ENCODE data around the gene B3GALNT2.

B3GALNT2 gene

GRCh38 chr1:235411489-235412486 lies 92.5 kb downstream of the B3GALNT2 start:
- DNase-seq (ENCODE audit: low read depth in 2 of 3, low spot score in 1 of 3), result no peak

GRCh38 chr1:235410467-235410866 lies 93.8 kb downstream of the B3GALNT2 start:
- DNase-seq (ENCODE audit: low read depth in 2 of 3, low spot score in 1 of 3), result no peak

- no peak for DNase-seq (ENCODE audit: low read depth in 2 of 3, low spot score in 1 of 3)
These were observed 95.0 kb downstream of the B3GALNT2 start for GRCh38 chr1:235409042-235409820.

- no peak for DNase-seq (ENCODE audit: low read depth in 2 of 3, low spot score in 1 of 3)
These were observed 95.7 kb downstream of the B3GALNT2 start for GRCh38 chr1:235408503-235408960.

GRCh38 chr1:235407419-235407818 lies 96.8 kb downstream of the B3GALNT2 start:
- DNase-seq (ENCODE audit: low read depth in 2 of 3, low spot score in 1 of 3), result no peak

GRCh38 chr1:235404190-235404589 lies 100.1 kb downstream of the B3GALNT2 start:
- no peak for DNase-seq (ENCODE audit: low read depth in 2 of 3, low spot score in 1 of 3)

- no peak for DNase-seq (ENCODE audit: low read depth in 2 of 3, low spot score in 1 of 3)
These were observed 100.7 kb downstream of the B3GALNT2 start for GRCh38 chr1:235403593-235403992.

DNA sequence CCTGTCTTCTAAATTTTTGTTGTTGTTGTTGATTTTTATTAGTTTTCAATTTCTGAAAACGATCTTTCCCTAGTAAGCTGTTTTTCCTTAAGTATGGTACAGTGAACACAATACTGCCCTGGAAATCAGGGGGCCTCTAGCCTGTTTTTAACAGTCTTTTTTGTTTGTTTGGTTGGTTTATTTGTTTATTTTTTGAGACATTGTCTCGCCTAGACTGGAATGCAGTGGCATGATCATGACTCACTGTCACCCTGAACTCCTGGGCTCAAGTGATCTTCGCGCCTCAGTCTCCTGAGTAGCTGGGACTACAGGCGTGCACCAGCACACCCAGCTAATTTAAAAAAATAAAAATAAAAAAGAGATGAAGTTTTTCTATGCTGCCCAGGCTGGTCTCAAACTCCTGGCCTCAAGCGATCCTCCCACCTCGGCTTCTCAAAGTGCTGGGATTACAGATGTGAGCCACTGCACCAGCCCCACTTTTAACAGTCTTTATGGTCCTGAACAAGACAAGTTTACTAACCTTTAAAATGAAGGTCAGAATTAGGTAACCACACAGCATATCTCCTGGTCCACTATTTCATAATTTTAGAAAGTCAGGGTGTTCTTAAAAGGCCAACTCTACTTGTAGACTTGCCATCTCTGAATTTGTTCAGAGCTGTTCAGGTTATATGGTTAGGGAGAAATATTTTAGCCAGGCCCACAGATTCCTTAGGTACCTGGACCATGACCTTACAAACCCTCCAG lies 101.6 kb downstream of the B3GALNT2 start:
- no peak for DNase-seq (ENCODE audit: low read depth in 2 of 3, low spot score in 1 of 3)

DNA sequence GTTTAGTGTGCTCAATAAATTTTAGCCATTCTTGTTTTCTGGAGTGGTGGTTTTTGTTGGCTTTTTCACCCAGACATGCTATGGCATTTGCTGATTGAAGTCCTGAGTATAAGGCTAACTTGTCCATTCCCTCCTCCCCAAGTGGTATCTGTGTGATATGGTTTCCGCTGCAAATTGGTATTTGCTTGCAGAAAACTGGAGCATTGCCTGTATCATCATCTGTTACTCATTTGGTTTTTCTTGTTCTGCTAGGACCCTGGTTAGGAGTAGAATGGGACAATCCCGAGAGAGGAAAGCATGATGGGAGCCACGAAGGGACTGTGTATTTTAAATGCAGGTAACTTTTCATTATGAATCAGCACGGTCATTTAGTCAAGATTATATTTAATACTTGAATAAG lies 103.0 kb downstream of the B3GALNT2 start:
- DNase-seq (ENCODE audit: low read depth in 2 of 3, low spot score in 1 of 3), result no peak
